Kasumi-1 (cell line): Measurements from ENCODE around the gene HACD2.

ENCODE experiments used
- DNase-seq, 2 experiments: peaks; one replicate each; lab custom pipeline; 2025; lab: John Stamatoyannopoulos, UW

Gene HACD2

DNA sequence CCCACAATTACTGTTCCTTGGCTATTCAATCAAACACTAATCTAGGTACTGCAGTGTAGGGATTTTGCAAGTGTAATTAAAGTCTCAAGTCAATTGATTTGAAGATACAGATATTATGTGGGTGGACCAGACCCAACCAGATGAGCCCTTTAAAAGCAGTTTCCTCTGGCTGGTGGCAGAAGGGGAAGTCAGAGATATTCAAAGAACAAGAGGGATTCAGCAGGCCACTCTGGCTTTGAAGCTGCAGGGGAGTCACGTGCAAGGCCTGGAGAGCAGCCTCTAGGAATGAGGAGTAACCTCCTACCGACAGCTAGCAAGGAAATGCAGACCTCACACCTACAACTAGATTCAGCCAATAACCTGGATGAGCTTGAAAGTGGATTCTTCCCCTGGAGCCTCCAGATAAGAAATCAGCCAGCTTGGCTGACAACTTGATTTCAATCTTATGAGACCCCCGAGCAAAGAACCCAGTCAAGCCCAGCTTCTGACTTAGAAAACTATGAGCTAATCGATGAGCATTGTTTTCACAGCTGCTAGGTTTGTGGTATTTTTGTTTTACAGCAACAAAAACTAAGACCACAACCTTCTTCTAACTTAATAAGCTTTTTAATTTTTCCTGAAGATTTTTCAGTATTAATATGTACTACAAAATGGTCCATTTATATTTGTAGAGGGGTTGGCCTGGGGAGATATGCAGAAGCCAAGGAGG is 13.4 kb downstream of the HACD2 start:
- DNase-seq = peak; percentile 90 to 91

DNA sequence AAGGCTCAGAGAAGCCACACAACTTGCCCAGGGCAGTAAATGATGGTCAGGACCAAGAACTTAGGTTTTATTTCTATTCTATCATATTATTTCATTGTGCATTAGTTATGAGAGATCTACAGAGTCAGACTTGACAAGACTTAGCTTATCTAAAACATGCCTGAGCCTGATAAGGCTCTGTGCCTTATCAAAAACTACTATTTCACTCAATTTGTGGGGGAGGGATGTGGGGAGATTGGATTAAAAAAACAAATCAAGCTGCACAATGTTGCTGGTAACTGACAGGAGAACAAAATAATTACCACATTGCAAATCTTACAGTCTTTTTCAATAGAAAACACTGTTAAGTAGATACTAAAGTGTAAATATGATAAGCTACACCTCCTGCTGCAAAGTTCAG is 16.0 kb downstream of the HACD2 start:
- no peak for DNase-seq

DNA sequence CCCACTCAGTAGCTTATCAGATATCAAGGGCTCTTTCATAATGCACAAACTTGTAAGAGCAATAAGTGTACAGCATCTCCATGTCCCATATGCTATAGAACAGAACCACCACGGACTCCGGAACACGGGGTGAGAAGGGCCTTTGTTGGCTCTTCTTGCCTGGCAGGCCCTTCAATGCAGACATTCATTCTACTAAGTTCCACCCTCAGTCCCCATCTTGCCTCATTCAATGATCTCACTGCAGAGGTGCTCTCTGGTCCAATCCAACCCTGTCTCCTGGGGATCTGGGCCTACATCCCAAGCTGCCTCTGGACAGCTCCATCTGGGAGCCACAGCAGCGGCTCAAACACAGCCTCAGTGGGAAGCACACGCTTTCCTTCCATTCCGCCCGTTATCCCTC is 16.8 kb downstream of the HACD2 start:
- DNase-seq = no peak

DNA sequence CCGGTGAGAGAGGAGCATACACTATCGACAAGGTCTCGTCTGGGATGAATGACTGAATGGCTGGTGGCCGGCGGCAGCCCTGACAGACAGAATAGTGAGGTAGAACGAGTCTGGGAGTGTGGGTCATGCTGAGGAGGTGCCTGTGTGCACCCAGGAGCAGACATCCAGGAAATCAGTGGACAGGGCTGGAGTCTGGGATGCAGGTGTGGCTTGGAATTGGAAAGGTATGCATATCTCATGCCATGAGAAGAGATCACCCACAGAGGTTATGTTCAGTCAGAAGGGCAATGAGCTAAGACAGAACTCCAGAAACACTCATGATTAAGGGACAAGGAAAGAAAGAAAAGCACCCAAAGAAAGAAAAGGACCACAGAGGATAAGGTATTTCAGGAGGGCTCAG is 20.8 kb downstream of the HACD2 start:
- DNase-seq = no peak

DNA sequence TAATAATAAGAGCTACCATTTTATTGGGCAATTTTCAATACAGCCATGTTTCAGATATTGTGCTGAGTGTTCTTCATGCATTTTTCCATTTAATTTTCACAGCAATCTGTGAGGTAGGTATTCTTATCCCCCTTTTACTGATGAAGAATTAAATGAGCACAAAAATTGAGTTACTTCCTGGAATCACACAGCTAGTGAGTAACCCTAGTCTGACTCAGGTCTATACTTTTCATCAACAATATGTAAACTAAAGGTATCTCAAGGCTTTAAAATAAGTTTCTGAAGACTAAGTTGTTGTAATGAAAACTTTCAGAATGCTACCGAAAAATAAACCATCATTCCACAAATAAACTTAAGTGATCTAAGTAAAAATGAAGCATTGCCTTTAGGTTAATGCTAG is 22.3 kb downstream of the HACD2 start:
- DNase-seq = no peak

DNA sequence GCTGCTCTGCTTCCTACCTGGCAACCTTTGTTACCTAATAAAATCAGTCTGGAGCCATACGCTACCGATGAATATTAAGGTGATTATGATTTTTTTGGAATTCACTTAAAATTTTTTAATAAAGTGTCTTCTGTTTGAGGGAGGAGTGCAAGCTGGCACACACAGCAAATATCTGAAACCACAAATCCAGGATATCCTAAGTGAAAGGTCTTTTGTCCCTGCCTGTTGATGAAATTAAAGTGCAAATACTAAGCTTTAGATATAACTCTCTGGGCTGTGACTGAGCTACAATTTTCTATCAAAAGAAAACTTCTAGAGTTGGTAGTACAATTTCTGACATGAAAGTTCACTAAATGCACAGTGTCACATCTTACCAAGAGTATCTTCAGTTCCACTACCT is 23.7 kb downstream of the HACD2 start:
- no peak for DNase-seq

DNA sequence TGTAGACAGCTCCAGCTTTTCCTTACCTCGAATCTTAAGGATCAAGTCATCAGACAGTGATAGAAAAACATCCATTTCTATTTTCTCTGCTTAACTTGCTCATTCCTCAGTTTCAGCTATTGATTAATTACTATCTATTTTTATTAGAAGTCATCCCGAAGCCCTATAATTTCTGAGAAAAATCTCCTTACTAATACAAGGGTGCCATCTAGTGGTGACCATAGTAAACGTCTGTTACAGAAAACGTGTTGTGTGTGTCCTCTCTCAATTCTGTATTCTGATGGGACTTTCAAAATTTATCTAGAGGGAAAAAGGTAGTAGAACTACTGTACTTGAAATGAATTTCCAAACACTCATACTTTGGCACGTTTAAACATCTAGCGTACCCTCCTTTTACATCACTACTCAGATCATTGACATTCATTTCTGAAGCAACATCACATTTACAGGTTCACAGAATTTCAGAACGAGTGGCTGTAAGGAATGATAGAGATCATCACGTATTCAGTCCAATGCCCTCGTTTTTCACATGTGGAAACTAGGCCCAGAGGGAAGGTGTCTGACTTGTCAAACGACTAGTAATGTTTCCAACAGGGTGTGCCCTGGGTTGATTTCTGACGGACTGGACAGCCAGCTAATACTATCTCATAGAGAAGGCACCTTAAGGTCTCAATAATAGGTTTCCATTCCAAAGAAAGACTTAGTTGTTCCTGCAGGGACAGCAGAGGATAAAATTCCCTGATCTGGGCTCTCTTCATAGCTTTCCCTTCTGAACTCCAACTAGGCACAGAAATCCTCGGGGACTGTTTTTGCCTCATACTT is 25.6 kb downstream of the HACD2 start:
- peak; percentile 69 to 84 for DNase-seq

DNA sequence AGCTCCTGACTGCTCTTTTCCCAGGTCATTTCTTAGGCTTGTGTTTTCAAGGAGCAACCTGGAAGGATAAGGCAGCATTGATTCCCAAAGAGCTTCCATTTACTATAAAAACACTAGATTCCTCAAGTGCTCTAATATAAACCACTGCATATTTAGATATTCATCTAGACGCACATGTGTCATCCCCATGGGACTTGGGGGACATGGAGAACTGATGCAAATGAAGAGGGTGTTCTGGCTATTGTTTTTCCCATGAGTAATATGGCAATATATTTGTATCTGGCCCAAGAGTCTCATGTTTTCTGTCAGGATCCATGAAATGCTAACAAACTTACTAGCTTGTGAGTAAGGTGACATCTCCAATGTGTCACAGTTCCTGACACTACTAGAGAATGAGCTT is 31.3 kb downstream of the HACD2 start:
- DNase-seq = no peak

DNA sequence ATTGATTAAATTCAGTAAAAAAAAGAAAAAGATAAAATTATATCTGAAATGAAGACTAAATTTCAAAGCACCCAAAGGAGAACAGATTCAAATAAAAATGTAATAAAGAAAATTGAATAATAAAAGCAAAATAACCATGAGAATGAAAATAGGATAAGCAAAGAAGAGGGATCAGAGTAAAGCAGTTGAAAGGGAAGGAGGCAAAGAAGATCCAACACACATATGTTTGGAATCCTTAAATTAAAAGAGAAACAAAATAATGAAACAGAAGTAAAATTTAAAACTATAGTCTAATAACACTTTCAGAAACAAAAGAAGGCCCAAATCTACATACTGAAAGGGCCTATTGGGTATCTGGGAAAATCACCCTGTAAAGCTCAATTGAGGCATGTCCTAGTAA is 32.1 kb downstream of the HACD2 start:
- no peak for DNase-seq

DNA sequence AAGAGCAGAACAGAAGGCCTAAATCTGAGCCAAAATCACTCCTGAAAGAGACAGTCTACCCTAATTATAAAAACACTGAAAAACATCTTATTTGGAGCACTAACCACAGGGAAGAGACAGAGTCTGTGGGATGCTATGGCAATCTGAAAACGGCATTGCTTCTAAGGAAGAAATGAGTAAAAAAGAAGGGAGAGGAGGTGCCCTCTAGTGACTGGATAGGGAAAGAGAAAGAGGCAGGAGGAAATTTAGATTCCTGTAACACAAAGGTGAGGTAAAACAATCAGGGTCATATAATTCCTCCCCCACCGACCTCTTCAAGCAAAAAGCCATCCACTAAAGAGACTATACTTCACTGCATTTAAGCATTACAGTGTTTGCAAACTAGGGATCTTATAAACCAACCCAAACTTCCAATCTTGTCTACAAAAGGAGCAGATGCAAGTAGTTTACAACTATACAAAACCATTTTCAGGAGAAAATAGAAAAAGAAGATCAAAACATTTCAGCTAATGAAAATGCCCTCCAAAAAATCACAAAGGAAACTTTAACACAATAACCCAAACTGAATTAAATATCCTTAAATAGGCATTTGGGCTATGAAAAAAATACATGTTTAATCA is 32.6 kb downstream of the HACD2 start:
- peak; percentile 77 to 81 for DNase-seq

DNA sequence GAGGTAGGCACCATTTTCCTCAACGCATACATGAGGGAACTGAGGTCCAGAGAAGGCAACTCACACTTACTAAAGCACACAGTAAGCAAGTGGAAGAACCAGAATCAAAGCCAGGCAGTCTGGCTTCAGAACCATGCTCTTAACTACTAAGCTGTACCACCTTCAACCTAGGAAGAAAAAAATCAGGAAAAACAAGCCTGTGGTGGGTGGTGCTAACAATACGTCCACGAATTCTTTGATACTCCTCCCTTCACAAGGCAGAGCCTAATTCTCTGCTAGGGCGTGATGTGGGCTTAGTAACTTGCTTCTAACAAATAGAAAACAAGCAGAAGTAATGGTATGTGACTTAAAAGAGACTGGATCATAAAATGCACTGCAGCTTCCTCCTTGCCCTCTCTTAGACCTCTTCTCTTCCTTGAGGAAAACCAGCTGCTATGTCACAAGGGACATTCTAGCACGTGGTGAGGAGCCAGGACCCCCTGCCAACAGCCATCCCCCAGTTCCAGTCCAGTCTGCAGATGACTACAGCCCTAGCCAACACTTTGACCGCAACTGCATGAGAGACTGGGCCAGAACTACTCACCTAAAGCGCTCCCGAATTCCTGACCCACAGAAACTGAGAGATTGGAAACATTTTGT is 36.9 kb downstream of the HACD2 start:
- no peak for DNase-seq

DNA sequence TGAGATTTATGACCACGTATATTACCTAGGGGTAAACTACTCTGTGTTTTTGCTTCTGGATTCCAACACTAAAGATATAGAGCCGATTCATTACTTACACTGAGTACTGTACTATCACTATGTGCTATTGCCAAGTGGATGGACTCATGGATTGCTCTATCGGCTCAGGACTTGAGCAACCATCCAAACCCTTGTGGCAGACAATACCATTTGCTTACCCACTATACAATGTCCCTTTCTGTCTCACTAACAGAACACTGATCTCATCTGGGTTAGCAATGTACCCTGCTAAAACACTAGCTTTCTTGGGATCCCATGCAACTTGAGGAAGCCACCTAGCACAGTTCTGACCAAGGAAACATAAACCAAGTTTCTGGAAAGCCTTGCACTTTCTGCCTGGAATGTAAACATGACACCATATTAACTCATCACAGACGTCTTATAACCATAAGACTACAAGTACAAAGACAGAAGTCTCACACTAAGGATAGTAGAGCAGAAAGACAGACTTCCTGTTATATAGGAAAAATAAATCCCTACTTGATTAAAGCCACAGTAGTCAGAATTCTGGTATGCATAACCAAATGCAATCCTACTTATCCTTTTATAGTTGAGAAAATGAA is 38.6 kb downstream of the HACD2 start:
- DNase-seq = no peak

DNA sequence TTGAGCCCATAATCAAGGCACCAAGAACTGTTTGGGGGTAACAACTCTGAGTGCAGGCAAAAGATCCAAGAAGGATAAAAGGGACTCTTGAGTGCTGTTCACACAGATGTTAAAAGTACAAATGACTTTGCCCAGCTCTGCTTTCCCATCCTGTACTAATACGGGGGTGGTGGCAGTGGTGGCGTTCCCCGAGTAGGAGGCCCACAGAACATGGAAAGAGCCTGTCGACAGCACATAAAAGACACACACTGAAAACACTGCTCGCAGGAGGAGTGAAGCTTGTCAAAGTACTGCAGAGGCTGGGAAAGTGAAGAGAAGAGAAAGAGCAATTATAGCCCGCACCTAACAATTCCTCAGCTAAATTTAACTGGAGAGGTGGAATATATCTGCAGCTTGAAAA is 40.9 kb downstream of the HACD2 start:
- no peak for DNase-seq

DNA sequence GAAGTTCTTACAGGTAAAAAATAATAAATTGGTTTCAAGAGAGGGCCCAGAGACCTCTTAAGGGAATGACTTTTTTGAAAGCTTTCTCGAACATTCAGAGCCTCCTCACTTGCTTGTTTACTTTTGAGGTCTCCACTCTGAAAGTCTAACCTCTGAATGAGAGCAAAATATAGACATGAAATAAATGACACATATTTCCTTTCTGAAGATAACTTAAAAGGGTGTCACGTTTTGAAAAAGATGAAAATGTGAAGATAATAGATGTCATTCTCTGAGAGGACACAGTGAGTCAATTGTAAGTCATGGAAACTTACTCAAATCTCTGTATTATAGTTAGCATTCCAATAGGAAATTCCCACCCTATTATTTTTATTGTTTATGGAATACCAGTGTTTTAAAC is 44.6 kb downstream of the HACD2 start:
- no peak for DNase-seq

DNA sequence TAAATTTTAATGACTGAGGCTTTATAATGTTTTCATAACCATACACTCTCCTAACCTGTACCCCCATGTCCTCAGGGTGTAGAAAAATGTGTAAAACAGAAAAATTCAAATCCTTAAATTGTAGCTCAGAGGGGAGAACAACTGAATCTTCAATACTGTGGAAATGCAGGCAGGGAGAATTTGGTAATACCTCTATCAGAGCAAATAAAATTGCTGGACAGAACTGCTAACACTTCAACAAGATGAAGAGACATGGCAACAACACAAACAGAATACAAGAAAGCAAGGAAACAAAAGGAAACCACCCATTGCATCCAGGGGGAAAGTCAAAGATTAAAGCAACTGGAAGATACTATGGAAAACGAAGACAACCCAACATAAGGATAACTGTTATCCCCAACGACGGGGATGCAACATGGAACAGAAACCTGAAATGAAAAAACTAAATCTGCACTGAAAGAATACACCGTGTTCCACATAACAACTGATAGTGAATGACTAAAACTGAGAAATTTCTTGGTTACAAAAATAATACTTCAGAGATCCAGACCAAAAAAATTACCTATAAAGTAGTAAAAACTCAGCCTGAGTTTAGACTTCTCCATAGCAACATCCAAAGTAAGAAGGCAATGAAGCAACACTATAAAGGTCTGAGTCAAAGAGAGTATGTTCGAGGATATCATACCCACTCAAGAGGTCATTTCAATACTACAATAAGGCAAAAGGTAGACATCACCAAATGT is 48.5 kb downstream of the HACD2 start:
- DNase-seq = no peak

DNA sequence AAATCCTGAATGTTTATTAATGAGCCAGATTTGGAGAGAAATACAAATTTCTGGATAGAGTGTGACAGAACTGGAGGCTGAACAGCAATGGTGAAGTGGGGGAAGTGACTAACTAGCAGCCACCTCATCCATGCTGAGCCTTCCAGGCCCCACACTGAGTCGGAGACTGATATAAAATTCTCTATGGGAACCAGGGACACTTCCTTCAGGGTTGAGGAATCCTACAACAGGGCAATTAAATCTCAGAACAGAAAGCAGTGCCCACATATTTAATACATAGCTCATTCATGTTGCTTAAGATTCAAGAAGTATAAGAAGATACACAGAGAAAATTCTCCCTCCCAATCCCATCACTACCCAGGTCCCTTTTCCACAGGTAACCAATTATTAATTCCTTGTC is 49.3 kb downstream of the HACD2 start:
- no peak for DNase-seq

DNA sequence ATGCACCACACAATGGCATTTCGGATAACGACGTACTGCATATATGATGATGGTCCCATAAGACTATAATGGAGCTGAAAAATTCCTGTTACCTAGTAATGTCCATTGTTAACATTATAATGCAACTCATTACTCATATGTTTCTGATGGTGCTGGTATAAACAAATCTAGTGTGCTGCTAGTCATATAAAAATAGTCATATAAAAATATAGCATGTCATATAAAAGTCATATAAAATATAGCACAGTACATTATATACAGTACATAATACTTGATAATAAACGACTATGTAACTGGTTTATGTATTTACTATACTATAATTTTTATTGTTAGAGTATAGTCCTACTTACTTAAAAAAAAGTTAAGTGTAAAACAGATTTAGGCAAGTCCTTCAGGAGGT is 50.6 kb downstream of the HACD2 start:
- no peak for DNase-seq

DNA sequence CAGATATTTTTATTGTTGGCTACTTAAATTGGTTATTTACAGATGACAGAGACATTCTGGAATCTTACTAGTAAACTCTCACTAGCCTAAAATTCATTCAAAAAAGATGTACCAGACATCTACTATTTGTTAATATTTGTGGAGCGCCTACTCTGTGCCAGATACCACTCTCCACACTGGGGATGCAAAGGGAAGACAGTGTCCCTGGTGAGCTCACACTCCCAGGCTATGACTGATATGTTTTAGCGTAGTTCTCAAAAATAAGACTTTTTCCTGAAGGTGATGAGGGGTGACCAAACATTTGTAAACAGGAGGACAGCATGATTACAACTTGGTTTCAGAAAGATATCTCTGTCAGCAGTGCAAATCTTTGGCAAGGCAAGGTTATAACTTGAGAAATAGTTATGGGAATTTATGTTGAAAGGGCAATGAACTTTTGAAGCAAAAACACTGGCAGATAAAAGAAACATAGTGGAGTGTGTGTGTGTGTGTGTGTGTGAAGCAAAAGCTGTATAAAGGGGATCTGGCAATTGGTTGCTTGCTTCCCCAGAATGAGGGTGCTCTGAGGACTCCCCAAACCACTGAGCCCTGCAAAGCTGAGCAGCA is 51.2 kb downstream of the HACD2 start:
- DNase-seq = no peak

DNA sequence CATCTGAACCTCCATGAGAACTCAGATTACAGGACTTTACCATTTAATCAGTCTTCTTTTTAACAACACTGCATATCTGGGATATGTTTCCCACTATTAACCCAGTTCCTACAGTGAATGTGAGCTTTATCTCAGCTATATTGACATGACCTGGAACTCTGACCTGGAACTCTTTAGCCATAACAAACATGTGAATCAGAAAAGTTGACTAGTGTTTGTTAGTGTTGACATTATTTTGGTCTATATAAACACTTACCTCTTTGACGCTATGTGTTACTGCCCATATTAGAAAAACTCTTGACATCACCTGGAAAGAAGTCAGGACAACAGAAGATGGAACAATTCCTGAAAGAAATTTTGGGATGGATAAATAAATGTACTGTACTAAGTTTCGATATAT is 56.7 kb downstream of the HACD2 start:
- DNase-seq = no peak

DNA sequence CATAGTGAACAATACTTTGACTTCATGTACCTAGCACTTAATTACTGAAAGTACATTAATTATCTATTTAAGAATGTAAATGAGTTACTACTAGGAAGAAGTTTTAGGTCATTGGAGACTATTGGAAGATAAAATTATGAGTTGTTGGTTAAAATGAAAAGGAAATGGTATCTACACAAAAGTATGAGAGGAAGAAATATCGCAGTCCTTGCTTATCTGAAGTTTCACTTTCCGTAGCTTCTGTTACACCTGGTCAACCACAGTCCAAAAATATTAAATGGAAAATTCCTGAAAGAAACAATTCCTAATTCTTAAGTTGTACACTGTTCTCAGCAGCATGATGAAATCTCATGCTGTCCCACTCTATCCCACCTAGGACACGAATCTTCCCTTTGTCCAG is 57.8 kb downstream of the HACD2 start:
- no peak for DNase-seq

DNA sequence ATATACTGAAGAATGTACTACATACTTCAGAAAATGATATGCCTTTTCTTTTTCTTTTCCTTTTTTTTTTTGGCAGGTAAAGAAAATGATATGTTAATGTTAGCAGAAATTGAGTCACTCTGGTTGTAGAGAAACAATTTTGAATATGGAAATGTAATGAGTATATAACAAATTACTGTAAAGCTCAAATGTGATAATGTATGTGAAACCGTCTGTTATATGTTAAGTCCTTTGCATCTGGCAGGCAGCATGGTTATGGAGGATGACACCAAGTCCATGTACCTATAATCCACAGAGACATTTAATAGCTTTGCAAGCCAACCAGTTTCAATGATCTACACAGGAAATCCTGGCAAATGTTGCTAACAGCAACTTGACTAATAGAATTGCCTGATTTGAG is 58.4 kb downstream of the HACD2 start:
- no peak for DNase-seq
